LNCAP (cell line): ENCODE data around the gene ORC1.
A peak's percentile ranks its signal among the peaks of the same experiment; 100 is the strongest.

Source experiments
- CTCF ChIP-seq: fragments of 450-650 bp; IDR thresholded peaks from 2 replicates; pipeline ENCODE4 v1.5.1; 2017; ENCODE audit warnings: mild to moderate bottlenecking

ORC1 gene

GRCh38 chr1:52404116-52404974 lies at the start of gene ORC1, which contains the start of gene PRPF38A:
Gene ORC1 (minus strand): TSS chr1:52404423. CDS start chr1:52402223, 2,200 bp downstream.
Gene PRPF38A (plus strand): TSS chr1:52404602. CDS start chr1:52404750, 148 bp downstream.
- peak; percentile 50; the same call in 1 of the 2 replicates for TF ChIP-seq CTCF

DNA sequence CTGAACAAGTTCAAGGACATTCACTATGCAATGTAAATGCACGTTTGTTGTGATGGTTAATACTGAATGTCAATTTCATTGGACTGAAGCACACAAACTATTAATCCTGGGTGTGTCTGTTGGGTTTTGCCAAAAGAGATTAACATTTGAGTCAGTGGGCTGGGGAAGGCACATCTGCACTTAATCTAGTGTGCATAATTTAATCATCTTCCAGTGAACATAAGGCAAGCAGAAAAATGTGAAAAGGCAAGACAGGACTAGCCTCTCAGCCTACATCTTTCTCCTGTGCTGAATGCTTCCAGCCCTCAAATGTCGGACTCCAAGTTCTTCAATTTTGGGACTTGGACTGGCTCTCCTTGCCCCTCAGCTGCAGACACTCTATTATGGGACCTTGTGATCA lies 40.2 kb upstream of the ORC1 start:
- no peak for TF ChIP-seq CTCF

GRCh38 chr1:52439976-52440375 lies 35.8 kb upstream of the ORC1 start:
- no peak for TF ChIP-seq CTCF

GRCh38 chr1:52436817-52437216 lies 32.6 kb upstream of the ORC1 start:
- no peak for TF ChIP-seq CTCF

DNA sequence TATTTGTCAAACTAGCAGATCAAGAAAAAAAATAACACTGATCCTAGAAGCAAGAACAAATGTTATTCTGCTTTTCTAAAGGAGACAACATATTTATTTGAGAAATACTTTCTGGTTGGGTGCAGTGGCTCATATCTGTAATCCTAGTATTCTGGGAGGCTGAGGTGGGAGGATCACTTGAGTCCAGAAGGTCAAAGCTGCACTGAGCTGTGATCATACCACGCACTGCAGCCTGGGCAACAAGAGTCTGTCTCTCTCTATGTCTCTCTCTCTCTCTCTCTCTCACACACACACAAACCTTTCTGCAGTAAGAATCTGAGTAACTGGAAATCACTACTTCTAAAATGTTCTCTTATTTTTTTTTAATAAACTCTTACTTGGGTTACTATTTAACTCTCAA lies 31.4 kb upstream of the ORC1 start:
- TF ChIP-seq CTCF, result no peak

DNA sequence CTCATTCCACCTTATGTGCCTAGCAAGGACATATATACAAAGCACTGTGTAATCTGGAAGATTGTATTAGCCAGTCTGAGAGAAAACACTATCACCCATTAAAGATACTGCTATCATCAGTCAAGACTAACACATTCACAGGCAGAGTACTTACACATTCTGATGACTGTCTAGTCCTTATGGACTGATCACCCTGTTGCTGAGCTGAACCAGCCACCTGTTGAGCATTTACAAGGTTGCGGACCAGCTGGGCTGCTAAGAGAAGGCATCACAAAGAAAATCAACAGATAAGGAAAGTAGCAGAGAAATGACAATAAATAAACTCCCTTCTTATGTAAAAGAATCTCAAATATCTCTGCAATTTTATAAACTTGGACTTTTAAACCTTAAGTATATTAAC lies 31.0 kb upstream of the ORC1 start:
- no peak for TF ChIP-seq CTCF

DNA sequence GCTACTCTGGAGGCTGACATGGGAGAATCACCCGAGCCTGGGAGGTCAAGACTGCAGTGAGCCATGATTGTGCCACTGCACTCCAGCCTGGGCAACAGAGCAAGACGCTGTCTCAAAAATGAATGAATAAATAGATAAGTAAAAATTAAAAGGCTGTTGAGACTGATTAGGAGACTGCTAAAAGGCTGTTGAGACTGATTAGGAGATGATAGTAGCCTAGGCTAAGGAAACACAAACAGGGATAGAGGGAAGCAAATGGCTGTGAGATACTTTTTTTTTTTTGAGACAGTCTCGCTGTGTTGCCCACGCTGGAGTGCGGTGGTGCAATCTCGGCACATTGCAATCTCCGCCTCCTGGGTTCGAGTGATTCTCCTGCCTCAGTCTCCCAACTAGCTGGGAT lies 28.6 kb upstream of the ORC1 start:
- TF ChIP-seq CTCF, result no peak

DNA sequence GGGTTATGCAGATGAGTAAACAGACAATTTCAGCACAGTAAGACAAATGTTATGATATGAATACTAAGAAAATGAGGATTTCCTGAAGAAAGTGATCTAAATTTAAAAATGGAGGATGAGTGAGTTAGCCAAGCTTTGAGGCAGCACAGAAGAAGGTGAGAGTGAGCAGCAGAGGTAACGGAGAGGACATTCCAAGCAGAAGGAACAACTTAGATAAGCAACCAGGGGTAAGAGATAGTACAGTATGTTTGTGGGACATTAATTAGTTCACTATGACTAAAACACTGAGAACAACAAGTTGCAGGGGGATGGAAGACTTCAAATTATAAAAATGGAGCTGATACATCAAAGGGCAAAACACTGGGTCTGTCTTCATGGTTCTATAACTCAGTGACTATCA lies 22.9 kb upstream of the ORC1 start:
- TF ChIP-seq CTCF, result no peak
